SK-N-SH (cell line): ENCODE data around the gene CCDC88C. TPM values are rescaled to one million over a fixed set of nuclear protein-coding genes. Genes with fewer than 3 reads are reported as not detected.

Experiments
- CTCF ChIA-PET: fragments of 300-600, 350-600 bp; formaldehyde crosslinking; extraction: SDS; loops from one replicate; lab custom pipeline; 2021; lab: Yijun Ruan, JAX
- POLR2A ChIA-PET: fragments of 350-600 bp; sonication (Branson Sonifier 250); formaldehyde crosslinking; extraction: SDS; loops from one replicate; lab custom pipeline; 2020; ENCODE audit warnings: antibody characterized with exemption, inconsistent platforms; lab: Yijun Ruan, JAX
- DNase-seq: peaks from one replicate; pipeline ENCODE4 v3.0.0; 2012
- H2AFZ ChIP-seq: fragments of 200-600 bp; sonication (generic); 2 replicates; pipeline ENCODE4 v1.8.1; 2016; ENCODE audit warnings: antibody characterized with exemption, mild to moderate bottlenecking, low read depth
- H3F3A ChIP-seq: fragments of 200-600 bp; sonication (generic); replicated peaks from 2 replicates; pipeline ENCODE3; 2016; ENCODE audit warnings: antibody characterized with exemption, mild to moderate bottlenecking; ENCODE audit not compliant: insufficient read depth
- H3K27ac ChIP-seq, 2 experiments: fragments of 200-500 bp in 1 of 2; fragments of 200-600 bp in 1 of 2; sonication (Bioruptor generic) in 1 of 2; sonication (generic), shearing (Covaris generic) in 1 of 2; 2 replicates each; pipeline versions ENCODE4 v1.5.1 to v1.6.1; 2014 to 2016; ENCODE audit warnings: low read depth in 2 of 2, inconsistent platforms in 1 of 2, low read length in 1 of 2, mild to moderate bottlenecking in 1 of 2, mixed read lengths in 1 of 2
- H3K27me3 ChIP-seq: fragments of 200-600 bp; sonication (generic), shearing (Covaris generic); 2 replicates; pipeline ENCODE4 v1.6.1; 2016; ENCODE audit warnings: mixed run types; ENCODE audit not compliant: insufficient read depth
- H3K36me3 ChIP-seq, 2 experiments: fragments of 200-500 bp in 1 of 2; fragments of 200-600 bp in 1 of 2; sonication (Bioruptor generic) in 1 of 2; sonication (generic) in 1 of 2; replicated peaks in 1 of 2; 2 replicates each; pipeline versions ENCODE3 to v1.5.1; 2014 to 2016; ENCODE audit warnings: low read length in 1 of 2, mild to moderate bottlenecking in 1 of 2; ENCODE audit not compliant: insufficient read depth in 2 of 2, control insufficient read depth in 1 of 2
- H3K4me1 ChIP-seq, 2 experiments: fragments of 200-500 bp in 1 of 2; fragments of 200-600 bp in 1 of 2; sonication (Bioruptor generic) in 1 of 2; sonication (generic), shearing (Covaris generic) in 1 of 2; 2 replicates each; pipeline versions ENCODE4 v1.5.1 to v1.6.1; 2014 to 2016; ENCODE audit warnings: low read depth in 1 of 2, low read length in 1 of 2, mixed run types in 1 of 2; ENCODE audit not compliant: insufficient read depth in 2 of 2, control insufficient read depth in 1 of 2
- H3K4me2 ChIP-seq: fragments of 200-600 bp; sonication (generic), shearing (Covaris generic); 2 replicates; pipeline ENCODE4 v1.6.1; 2017; ENCODE audit warnings: mixed run types
- H3K4me3 ChIP-seq, 2 experiments: fragments of 200-500 bp in 1 of 2; fragments of 200-600 bp in 1 of 2; sonication (Bioruptor generic) in 1 of 2; sonication (generic), shearing (Covaris generic) in 1 of 2; 2 replicates each; pipeline versions ENCODE4 v1.5.1 to v1.8.1; 2014 to 2016; ENCODE audit warnings: low read depth in 2 of 2, inconsistent platforms in 1 of 2, low read length in 1 of 2, mild to moderate bottlenecking in 1 of 2, mixed read lengths in 1 of 2, moderate library complexity in 1 of 2
- H3K79me2 ChIP-seq: fragments of 200-600 bp; sonication (generic); 2 replicates; pipeline ENCODE4 v1.8.1; 2017; ENCODE audit warnings: mild to moderate bottlenecking; ENCODE audit not compliant: insufficient read depth
- H3K9ac ChIP-seq: fragments of 200-600 bp; sonication (generic); 2 replicates; pipeline ENCODE4 v1.6.1; 2017; ENCODE audit warnings: mixed run types
- H3K9me2 ChIP-seq: fragments of 200-600 bp; sonication (generic); 2 replicates; pipeline ENCODE4 v1.6.1; 2017; ENCODE audit warnings: mixed run types
- H3K9me3 ChIP-seq: fragments of 200-600 bp; sonication (generic); 2 replicates; pipeline ENCODE4 v1.6.1; 2017; ENCODE audit warnings: mixed run types, mild to moderate bottlenecking, moderate library complexity
- H4K20me1 ChIP-seq: fragments of 200-600 bp; sonication (generic); 2 replicates; pipeline ENCODE4 v1.6.1; 2017; ENCODE audit warnings: mild to moderate bottlenecking, mixed run types; ENCODE audit not compliant: insufficient read depth
- EP300 ChIP-seq, 2 experiments: IDR thresholded peaks; 2 replicates each; pipeline versions ENCODE4 v1.4.0 to v1.6.1; 2012; ENCODE audit warnings: borderline replicate concordance in 1 of 2, low read depth in 1 of 2, low read length in 1 of 2
- FOXJ3 ChIP-seq: sonication (generic); formaldehyde crosslinking; IDR thresholded peaks from 2 replicates; pipeline ENCODE4 v1.5.1; 2020; ENCODE audit warnings: mild to moderate bottlenecking, missing genetic modification reagents
- GABPA ChIP-seq: IDR thresholded peaks from 2 replicates; pipeline ENCODE4 v1.4.0; 2012; ENCODE audit warnings: low read depth, mild to moderate bottlenecking
- GATA2 ChIP-seq: sonication (generic); formaldehyde crosslinking; IDR thresholded peaks from 2 replicates; pipeline ENCODE4 v1.5.0; 2020; ENCODE audit warnings: mild to moderate bottlenecking, missing genetic modification reagents
- JUND ChIP-seq: IDR thresholded peaks from 2 replicates; pipeline ENCODE4 v1.4.0; 2012
- RAD21 ChIP-seq: IDR thresholded peaks from 2 replicates; pipeline ENCODE4 v1.6.1; 2012; ENCODE audit warnings: mild to moderate bottlenecking, low read length
- RCOR1 ChIP-seq: fragments of 150-350 bp; IDR thresholded peaks from 2 replicates; pipeline ENCODE4 v1.6.1; 2017; ENCODE audit warnings: antibody characterized with exemption, low read length
- RXRA ChIP-seq: IDR thresholded peaks from 2 replicates; pipeline ENCODE4 v1.4.0; 2012; ENCODE audit warnings: low read depth, mild to moderate bottlenecking, borderline replicate concordance
- TCF12 ChIP-seq: IDR thresholded peaks from 2 replicates; pipeline ENCODE4 v1.4.0; 2012
- WGBS: methylation state at CpG from one replicate; pipeline ENCODE4 v1.1.6; 2017; ENCODE audit warnings: low lambda C conversion rate; 5-methylcytosine and 5-hydroxymethylcytosine counted together
- polyA plus RNA-seq, 3 experiments: library from polyadenylated mRNA; depleted of rRNA; stranded (reverse); fragments of >200 nt; gene quantifications; 2 replicates each; pipeline ENCODE4 v1.2.3, GENCODE V29; 2012
- TF ChIP-seq, protein P1 (sequence below): IDR thresholded peaks from 2 replicates; pipeline ENCODE4 v1.4.0; 2012; ENCODE audit warnings: low read depth, borderline replicate concordance
- TF ChIP-seq, protein P2 (sequence below): IDR thresholded peaks from 2 replicates; pipeline ENCODE4 v1.4.0; 2012; ENCODE audit warnings: low read depth
- TF ChIP-seq, protein P3 (sequence below): IDR thresholded peaks from 2 replicates; pipeline ENCODE4 v1.4.0; 2012; ENCODE audit warnings: low read depth, borderline replicate concordance

The CCDC88C gene
- polyA plus RNA-seq, 1 of the 3 experiments (the other 2 are of a cell fraction) = 0.39 TPM

DNA sequence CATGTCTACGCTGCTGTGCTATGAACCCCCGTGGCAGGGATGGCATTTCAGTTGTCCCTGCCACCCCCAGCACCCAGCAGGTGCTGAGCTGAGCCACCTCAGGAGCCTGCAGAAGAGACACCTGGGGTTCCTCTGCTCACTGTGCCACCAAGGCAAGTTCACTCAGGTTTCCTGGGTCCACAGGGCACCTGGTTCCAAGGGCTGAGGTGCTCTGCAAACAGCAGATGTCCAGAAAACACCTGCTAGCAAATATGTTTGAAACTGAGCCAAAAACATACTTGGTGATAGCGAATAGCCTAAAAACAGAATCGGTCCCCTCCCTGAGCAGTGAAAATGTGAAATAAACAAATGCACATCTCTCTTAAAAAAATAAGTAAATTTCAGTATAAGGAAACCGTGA is 137.5 kb downstream of the CCDC88C start:
- CTCF ChIA-PET = interaction anchor here (1.0 to 18.4 kb wide), 6 partner anchors 25 to 377 kb away, joined by 3 to 391 read pairs (median 4); partner anchors contain the start of gene CCDC88C

DNA sequence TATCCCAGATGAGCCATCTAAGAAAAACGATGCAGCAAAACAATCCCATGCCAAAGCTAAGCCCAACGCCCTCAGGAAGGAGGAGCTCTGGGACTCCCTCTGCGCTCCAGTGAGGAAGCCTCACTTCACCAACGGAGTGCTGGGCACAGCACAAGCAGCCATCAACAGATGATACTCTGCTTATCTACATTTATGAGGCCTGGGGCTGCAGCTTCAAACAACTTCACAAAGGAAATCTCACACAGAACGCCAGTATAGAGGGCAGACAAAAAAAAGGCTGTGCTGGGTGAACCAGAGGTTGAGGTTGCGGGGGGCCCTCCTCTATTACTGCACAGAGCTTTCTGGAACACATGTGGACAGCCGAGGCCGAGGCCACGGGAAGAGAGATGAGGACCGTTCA is 138.3 kb downstream of the CCDC88C start:
- Histone ChIP-seq H4K20me1 (no peaks in the 10 kb centered on the region), H3F3A (no peaks in the 10 kb centered on the region), H3K36me3 (no peaks in the 10 kb centered on the region), H3K27me3 (no peaks in the 10 kb centered on the region), H3K79me2 (no peaks in the 10 kb centered on the region), H3K9ac (no peak overlapping the region), H3K4me2 (no peak overlapping the region), H3K9me3 (no peaks in the 10 kb centered on the region), H2AFZ (no peak overlapping the region), H3K27ac (peak overlapping the region in 1 of 2 experiments; percentile 91; a peak in 2 of 4 replicates), H3K9me2 (no peaks in the 10 kb centered on the region), H3K4me3 (no peak overlapping the region), H3K4me1 (peaks cover 8 to 41% of the 10 kb centered on the region in 2 experiments; a peak in 3 of 4 replicates)
- DNase-seq = peak; percentile 62
- CTCF ChIA-PET = interaction anchor here (0.7 to 3.9 kb wide), 13 partner anchors 19 to 376 kb away, joined by 3 to 29 read pairs (median 5); partner anchors contain the start of gene CCDC88C
- POLR2A ChIA-PET = interaction anchor here (1.0 to 1.8 kb wide), 2 partner anchors 22 to 108 kb away, joined by 3 to 7 read pairs; no protein-coding TSS in a partner anchor
- 70% methylated on average over 8 of the region's 10 CpGs for WGBS
- TF ChIP-seq GABPA = no peak
- TF ChIP-seq, protein P1, sequence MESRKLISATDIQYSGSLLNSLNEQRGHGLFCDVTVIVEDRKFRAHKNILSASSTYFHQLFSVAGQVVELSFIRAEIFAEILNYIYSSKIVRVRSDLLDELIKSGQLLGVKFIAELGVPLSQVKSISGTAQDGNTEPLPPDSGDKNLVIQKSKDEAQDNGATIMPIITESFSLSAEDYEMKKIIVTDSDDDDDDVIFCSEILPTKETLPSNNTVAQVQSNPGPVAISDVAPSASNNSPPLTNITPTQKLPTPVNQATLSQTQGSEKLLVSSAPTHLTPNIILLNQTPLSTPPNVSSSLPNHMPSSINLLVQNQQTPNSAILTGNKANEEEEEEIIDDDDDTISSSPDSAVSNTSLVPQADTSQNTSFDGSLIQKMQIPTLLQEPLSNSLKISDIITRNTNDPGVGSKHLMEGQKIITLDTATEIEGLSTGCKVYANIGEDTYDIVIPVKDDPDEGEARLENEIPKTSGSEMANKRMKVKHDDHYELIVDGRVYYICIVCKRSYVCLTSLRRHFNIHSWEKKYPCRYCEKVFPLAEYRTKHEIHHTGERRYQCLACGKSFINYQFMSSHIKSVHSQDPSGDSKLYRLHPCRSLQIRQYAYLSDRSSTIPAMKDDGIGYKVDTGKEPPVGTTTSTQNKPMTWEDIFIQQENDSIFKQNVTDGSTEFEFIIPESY = no peak
- TF ChIP-seq RCOR1 = peak; percentile 39; the same call in 1 of the 2 replicates
- TF ChIP-seq GATA2 (CRISPR knock-in tag) = peak; percentile 55
- TF ChIP-seq EP300 (IDR thresholded peaks at IDR 0.05; ENCODE audit: borderline replicate concordance in 1 of 2, low read depth in 1 of 2, low read length in 1 of 2) = 0 out of 4 replicates have a peak, but pooled peaks of 1 of the 2 experiments have one; percentile 48

More for the DNA sequence above, 137.5 kb downstream of the CCDC88C start:
- H3K4me1 ChIP-seq = peaks cover 16 to 47% of the 10 kb centered on the region in 2 experiments; a peak in 3 of 4 replicates
- no peaks in the 10 kb centered on the region for H3K79me2 ChIP-seq
- H3K9me3 ChIP-seq = no peaks in the 10 kb centered on the region
- H3K27ac ChIP-seq = peak overlapping the region in 1 of 2 experiments; percentile 91; a peak in 2 of 4 replicates
- no peak for DNase-seq
- no peak overlapping the region for H3K4me2 ChIP-seq
- H3K27me3 ChIP-seq = no peaks in the 10 kb centered on the region
- H3K4me3 ChIP-seq = no peak overlapping the region
- WGBS = 81% methylated on average over 5 of the region's 5 CpGs
- no peaks in the 10 kb centered on the region for H3F3A ChIP-seq
- H3K9me2 ChIP-seq = no peaks in the 10 kb centered on the region
- H4K20me1 ChIP-seq = no peaks in the 10 kb centered on the region
- H3K9ac ChIP-seq = no peak overlapping the region
- H3K36me3 ChIP-seq = no peaks in the 10 kb centered on the region
- TF ChIP-seq TCF12 (no peak), JUND (no peak), RAD21 (no peak), FOXJ3 (CRISPR knock-in tag) (no peak), RXRA (no peak)
- TF ChIP-seq, protein P2, sequence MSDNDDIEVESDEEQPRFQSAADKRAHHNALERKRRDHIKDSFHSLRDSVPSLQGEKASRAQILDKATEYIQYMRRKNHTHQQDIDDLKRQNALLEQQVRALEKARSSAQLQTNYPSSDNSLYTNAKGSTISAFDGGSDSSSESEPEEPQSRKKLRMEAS = no peak
- TF ChIP-seq, protein P3, sequence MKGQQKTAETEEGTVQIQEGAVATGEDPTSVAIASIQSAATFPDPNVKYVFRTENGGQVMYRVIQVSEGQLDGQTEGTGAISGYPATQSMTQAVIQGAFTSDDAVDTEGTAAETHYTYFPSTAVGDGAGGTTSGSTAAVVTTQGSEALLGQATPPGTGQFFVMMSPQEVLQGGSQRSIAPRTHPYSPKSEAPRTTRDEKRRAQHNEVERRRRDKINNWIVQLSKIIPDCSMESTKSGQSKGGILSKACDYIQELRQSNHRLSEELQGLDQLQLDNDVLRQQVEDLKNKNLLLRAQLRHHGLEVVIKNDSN = no peak
- no peak overlapping the region for H2AFZ ChIP-seq
- POLR2A ChIA-PET = interaction anchor here (0.9 to 1.8 kb wide), 2 partner anchors 22 to 95 kb away, joined by 3 to 7 read pairs; no protein-coding TSS in a partner anchor
